Heart left ventricle (tissue), 13 donors: ENCODE results near the gene ADCY1.

Experiments used
- POLR2A ChIP-seq, 2 donors: fragments of 450-650 bp; IDR thresholded peaks; one replicate each; pipeline ENCODE4 v1.6.1; 2017; ENCODE audit warnings: antibody characterized with exemption in 2 of 2, mild to moderate bottlenecking in 2 of 2, moderate library complexity in 2 of 2
- TF ChIP-seq, protein P1 (sequence below), 12 donors: fragments of 200-600 bp; sonication (generic) in 4 of 12; IDR thresholded peaks; one replicate each; pipeline versions ENCODE4 v1.5.0 to v1.8.0; 2018 to 2022; ENCODE audit warnings: antibody characterized with exemption in 12 of 12, mild to moderate bottlenecking in 5 of 12
- donor health status: ischemic (EF 13 %, LVEDD 7.1; RV severe dilation, severe dysfunction).
- donor health status: DM: no; HTN: yes; CAD: no.
- donor health status: DM: no; HTN: no; CAD: no.
- donor health status: ischemic (EF 25% LVEDD 6.9; RV normal size, moderate dysfunction).
- donor health status: ischemic (EF 25% LVEDD 5.7; RV mildly dilated, moderate dysfunction).
- donor health status: ischemic (EF 35%, LVEDD 5.7; RV mildly dilated, moderate dysfunction).
- donor health status: nonischemic (EF 11% LVEDD 7.7; RV severe dilation, severe dysfunction).
- donor health status: DM: yes; HTN: yes; CAD: no.
- donor health status: PGD.
- donor health status: ischemic (EF 29% LVEDD 5.4; RV normal size, mild dysfunction).
- donor health status: nonischemic (EF 23%, LVEDD 6.1; RV moderate dilation, normal function).

DNA sequence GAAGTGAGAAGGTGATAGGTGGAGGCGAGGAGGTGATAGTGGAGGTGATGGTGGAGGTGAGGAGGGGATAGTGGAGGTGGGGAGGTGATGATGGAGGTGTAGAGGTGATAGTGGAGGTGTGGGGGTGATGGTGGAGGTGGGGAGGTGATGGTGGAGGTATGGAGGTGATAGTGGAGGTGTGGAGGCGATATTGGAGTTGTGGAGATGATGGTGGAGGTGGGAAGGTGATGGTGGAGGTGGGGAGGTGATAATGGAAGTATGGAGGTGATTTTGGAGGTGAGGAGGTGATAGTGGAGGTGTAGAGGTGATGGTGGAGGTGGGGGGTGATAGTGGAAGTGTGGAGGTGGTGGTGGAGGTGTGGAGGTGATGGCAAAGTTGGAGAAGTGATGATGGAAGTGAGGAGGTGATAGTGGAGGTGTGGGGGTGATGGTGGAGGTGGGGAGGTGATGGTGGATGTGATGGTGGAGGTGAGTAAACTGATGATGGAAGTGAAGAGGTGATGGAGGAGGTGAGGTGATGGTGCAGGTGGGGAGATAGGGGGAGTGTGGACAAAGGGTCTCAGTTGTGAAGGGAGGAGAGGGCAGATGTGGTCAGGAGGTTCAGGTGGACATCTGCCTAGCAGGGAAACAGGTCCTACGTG lies 36.6 kb downstream of the ADCY1 start:
- TF ChIP-seq, protein P1, sequence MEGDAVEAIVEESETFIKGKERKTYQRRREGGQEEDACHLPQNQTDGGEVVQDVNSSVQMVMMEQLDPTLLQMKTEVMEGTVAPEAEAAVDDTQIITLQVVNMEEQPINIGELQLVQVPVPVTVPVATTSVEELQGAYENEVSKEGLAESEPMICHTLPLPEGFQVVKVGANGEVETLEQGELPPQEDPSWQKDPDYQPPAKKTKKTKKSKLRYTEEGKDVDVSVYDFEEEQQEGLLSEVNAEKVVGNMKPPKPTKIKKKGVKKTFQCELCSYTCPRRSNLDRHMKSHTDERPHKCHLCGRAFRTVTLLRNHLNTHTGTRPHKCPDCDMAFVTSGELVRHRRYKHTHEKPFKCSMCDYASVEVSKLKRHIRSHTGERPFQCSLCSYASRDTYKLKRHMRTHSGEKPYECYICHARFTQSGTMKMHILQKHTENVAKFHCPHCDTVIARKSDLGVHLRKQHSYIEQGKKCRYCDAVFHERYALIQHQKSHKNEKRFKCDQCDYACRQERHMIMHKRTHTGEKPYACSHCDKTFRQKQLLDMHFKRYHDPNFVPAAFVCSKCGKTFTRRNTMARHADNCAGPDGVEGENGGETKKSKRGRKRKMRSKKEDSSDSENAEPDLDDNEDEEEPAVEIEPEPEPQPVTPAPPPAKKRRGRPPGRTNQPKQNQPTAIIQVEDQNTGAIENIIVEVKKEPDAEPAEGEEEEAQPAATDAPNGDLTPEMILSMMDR (IDR thresholded peaks at IDR 0.05), result no peak
- TF ChIP-seq POLR2A (IDR thresholded peaks at IDR 0.05), result no peak
